HepG2 (cell line): ENCODE results near the gene ZFAND2A. TPM values are rescaled to one million over a fixed set of nuclear protein-coding genes. Genes with fewer than 3 reads are reported as not detected.

Source experiments
- ATAC-seq: fragments of 200-7000 bp; cut with Tn5 transposase; 3 replicates; pipeline ENCODE4 v1.9.1; 2020; ENCODE audit warnings: mild to moderate bottlenecking, moderate library complexity
- BruUV-seq: library from RNA; stranded (reverse); fragments of 400-500 nt; replicated peaks from 2 replicates; lab custom pipeline; 2021; lab: Mats Ljungman, UMichigan
- CTCF ChIA-PET: fragments of 300-600 bp; formaldehyde crosslinking; extraction: SDS; loops from one replicate; lab custom pipeline; 2021; ENCODE audit warnings: low total read pairs, inconsistent platforms, low intra/inter-chr PET ratio; lab: Yijun Ruan, JAX
- POLR2A ChIA-PET: fragments of 350-600 bp; sonication (Branson Sonifier 250); formaldehyde crosslinking; loops from one replicate; lab custom pipeline; 2020; ENCODE audit warnings: antibody characterized with exemption, inconsistent platforms; lab: Yijun Ruan, JAX
- DNase-seq: peaks from one replicate; pipeline ENCODE4 v3.0.0-alpha.2; 2015; ENCODE audit warnings: low spot score
- FAIRE-seq: peaks from 3 replicates; lab custom pipeline; 2011; peaks lifted over from hg19 to GRCh38; lab: Jason Lieb, UNC
- H2AFZ ChIP-seq: one replicate; pipeline ENCODE4 v1.6.1; 2011; ENCODE audit warnings: low read length, inconsistent platforms
- H3K27ac ChIP-seq: fragments of 300-600 bp; 3 replicates; pipeline ENCODE4 v1.8.0; 2011; ENCODE audit warnings: mixed run types, mild to moderate bottlenecking, mixed read lengths, low read length, inconsistent platforms; ENCODE audit not compliant: insufficient read depth; ENCODE audit errors: extremely low read length
- H3K27me3 ChIP-seq, 2 experiments: fragments of 200-600 bp in 1 of 2; 2 replicates in 1 of 2; 3 replicates in 1 of 2; pipeline versions ENCODE4 v1.6.0 to v1.8.0; 2011; ENCODE audit warnings: low read length in 2 of 2, mild to moderate bottlenecking in 2 of 2, moderate library complexity in 2 of 2, inconsistent platforms in 1 of 2; ENCODE audit not compliant: insufficient read depth in 2 of 2, control insufficient read depth in 1 of 2
- H3K36me3 ChIP-seq, 2 experiments: fragments of 200-600 bp in 1 of 2; replicated peaks in 1 of 2; 2 replicates in 1 of 2; 3 replicates in 1 of 2; pipeline versions ENCODE4 v1.5.1 to v1.8.0; 2011; ENCODE audit warnings: low read length in 2 of 2, inconsistent platforms in 1 of 2; ENCODE audit not compliant: insufficient read depth in 2 of 2, control insufficient read depth in 1 of 2
- H3K4me1 ChIP-seq: 2 replicates; pipeline ENCODE4 v1.5.1; 2012; ENCODE audit warnings: low read length, inconsistent platforms; ENCODE audit not compliant: insufficient read depth
- H3K4me2 ChIP-seq: 2 replicates; pipeline ENCODE4 v1.6.0; 2011; ENCODE audit warnings: low read depth, low read length, inconsistent platforms
- H3K4me3 ChIP-seq, 3 experiments: fragments of 200-600 bp in 1 of 3; sonication (generic), shearing (Covaris generic) in 1 of 3; replicated peaks in 1 of 3; 2 replicates each; pipeline ENCODE4 v1.5.1; 2011 to 2016; ENCODE audit warnings: low read length in 3 of 3, inconsistent platforms in 2 of 3, low read depth in 2 of 3, mild to moderate bottlenecking in 2 of 3, control low read depth in 1 of 3, mixed read lengths in 1 of 3; ENCODE audit not compliant: insufficient read depth in 1 of 3
- H3K79me2 ChIP-seq: one replicate; pipeline ENCODE4 v1.6.1; 2011; ENCODE audit warnings: low read length, inconsistent platforms; ENCODE audit not compliant: insufficient read depth
- H3K9ac ChIP-seq: 2 replicates; pipeline ENCODE4 v1.6.0; 2011; ENCODE audit warnings: mild to moderate bottlenecking, low read depth, low read length, inconsistent platforms; ENCODE audit not compliant: insufficient read depth
- H3K9me3 ChIP-seq: 2 replicates; pipeline ENCODE4 v1.5.1; 2012; ENCODE audit warnings: mild to moderate bottlenecking, low read length
- H4K20me1 ChIP-seq: 2 replicates; pipeline ENCODE4 v1.6.0; 2011; ENCODE audit warnings: inconsistent platforms, mild to moderate bottlenecking, low read length, moderate library complexity; ENCODE audit not compliant: insufficient read depth
- ARNT2 ChIP-seq: sonication (generic); formaldehyde crosslinking; IDR thresholded peaks from 2 replicates; pipeline ENCODE4 v1.8.0; 2022; ENCODE audit warnings: mild to moderate bottlenecking, low read depth, missing genetic modification reagents, moderate library complexity
- BORCS8-MEF2B ChIP-seq: sonication (generic); formaldehyde crosslinking; IDR thresholded peaks from 2 replicates; pipeline ENCODE4 v1.8.0; 2022; ENCODE audit warnings: mild to moderate bottlenecking, missing genetic modification reagents
- CCAR2 ChIP-seq: fragments of 200-400 bp; formaldehyde crosslinking; optimal IDR thresholded peaks from 2 replicates; pipeline ENCODE3; 2018; ENCODE audit warnings: low read depth, mild to moderate bottlenecking, low read length, moderate library complexity
- EED ChIP-seq: sonication (generic); formaldehyde crosslinking; IDR thresholded peaks from 2 replicates; pipeline ENCODE4 v1.5.0; 2020; ENCODE audit warnings: mild to moderate bottlenecking, missing genetic modification reagents
- ELF1 ChIP-seq: sonication (generic); formaldehyde crosslinking; IDR thresholded peaks from 2 replicates; pipeline ENCODE4 v1.4.0; 2020; ENCODE audit warnings: missing genetic modification reagents
- HMGA1 ChIP-seq: sonication (generic); formaldehyde crosslinking; conservative IDR thresholded peaks from 2 replicates; pipeline ENCODE4 v1.4.0; 2020; ENCODE audit warnings: missing genetic modification reagents
- KAT7 ChIP-seq: IDR thresholded peaks from 2 replicates; pipeline ENCODE4 v1.6.1; 2018; ENCODE audit warnings: borderline replicate concordance, missing compliant biosample characterization
- KLF12 ChIP-seq: sonication (generic); formaldehyde crosslinking; IDR thresholded peaks from 2 replicates; pipeline ENCODE4 v1.4.0; 2020; ENCODE audit warnings: missing genetic modification reagents, borderline replicate concordance
- MTA3 ChIP-seq: sonication (generic); formaldehyde crosslinking; IDR thresholded peaks from 2 replicates; pipeline ENCODE4 v1.4.0; 2020; ENCODE audit warnings: missing genetic modification reagents
- ZNF33A ChIP-seq: sonication (generic); formaldehyde crosslinking; IDR thresholded peaks from 2 replicates; pipeline ENCODE4 v1.5.1; 2020; ENCODE audit warnings: missing genetic modification reagents, mild to moderate bottlenecking, moderate library complexity, borderline replicate concordance
- ZNF33B ChIP-seq: sonication (generic); formaldehyde crosslinking; IDR thresholded peaks from 2 replicates; pipeline ENCODE4 v1.5.1; 2020; ENCODE audit warnings: mild to moderate bottlenecking, missing genetic modification reagents
- ZNF543 ChIP-seq: sonication (generic); formaldehyde crosslinking; IDR thresholded peaks from 2 replicates; pipeline ENCODE4 v1.4.0; 2020; ENCODE audit warnings: mild to moderate bottlenecking, missing genetic modification reagents
- WGBS: methylation state at CpG from one replicate; pipeline ENCODE4 v1.1.6; 2017; ENCODE audit warnings: low lambda C conversion rate; 5-methylcytosine and 5-hydroxymethylcytosine counted together
- in situ Hi-C: cut with HindIII; loops from 2 replicates; pipeline ENCODE4 v1.10.0; 2017; ENCODE audit warnings: low pct_unique_long_range_greater_than_20kb; ENCODE audit not compliant: extremely low pct_ligation_motif_present
- intact Hi-C: fragments of 100-400 bp; cut with micrococcal nuclease; formaldehyde crosslinking; loops from one replicate; pipeline ENCODE4 v1.10.0; 2022; ENCODE audit not compliant: unreplicated experiment
- polyA plus RNA-seq, 8 experiments: library from polyadenylated mRNA; depleted of rRNA in 3 of 8; stranded (reverse) in 7 of 8; unstranded in 1 of 8; fragments of >200 nt; fragmentation: Illumina TruSeq in 4 of 8; extraction: Trizol in 4 of 8; gene quantifications; 2 replicates each; pipeline versions ENCODE4 v1.2.1 to v1.2.3, GENCODE V29; 2011 to 2016; ENCODE audit warnings: low read depth in 4 of 8, missing spikeins in 1 of 8, mixed read lengths in 1 of 8; ENCODE audit not compliant: insufficient read depth in 1 of 8
- total RNA-seq, 5 experiments: library from RNA; depleted of rRNA; stranded (reverse); fragments of >200 nt; fragmentation: Illumina TruSeq; extraction: Trizol; gene quantifications; 2 replicates each; pipeline ENCODE4 v1.2.3, GENCODE V29; 2016; ENCODE audit warnings: low read depth in 1 of 5
- TF ChIP-seq, protein P1 (sequence below): sonication (generic); formaldehyde crosslinking; IDR thresholded peaks from 2 replicates; pipeline ENCODE4 v1.5.0; 2020; ENCODE audit warnings: missing genetic modification reagents, mild to moderate bottlenecking, borderline replicate concordance
- TF ChIP-seq, protein P2 (sequence below): sonication (generic); formaldehyde crosslinking; conservative IDR thresholded peaks from 2 replicates; pipeline ENCODE4 v1.8.1; 2023; ENCODE audit warnings: missing genetic modification reagents
- TF ChIP-seq, protein P3 (sequence below): sonication (generic); formaldehyde crosslinking; IDR thresholded peaks from 2 replicates; pipeline ENCODE4 v1.4.0; 2020; ENCODE audit warnings: mild to moderate bottlenecking, missing genetic modification reagents
- TF ChIP-seq, protein P4 (sequence below): sonication (generic); formaldehyde crosslinking; IDR thresholded peaks from 2 replicates; pipeline ENCODE4 v1.8.1; 2023; ENCODE audit warnings: mild to moderate bottlenecking, moderate library complexity, missing genetic modification reagents
- TF ChIP-seq, protein P5 (sequence below): IDR thresholded peaks from 2 replicates; pipeline ENCODE4 v1.6.1; 2016; ENCODE audit warnings: mild to moderate bottlenecking, missing biosample characterization, missing genetic modification reagents

ZFAND2A gene
- total and polyA plus RNA-seq, 2 of the 13 experiments (the other 11 are each of a cell fraction or from before 2014, with no cell fraction given), result 140 to 153 TPM

DNA sequence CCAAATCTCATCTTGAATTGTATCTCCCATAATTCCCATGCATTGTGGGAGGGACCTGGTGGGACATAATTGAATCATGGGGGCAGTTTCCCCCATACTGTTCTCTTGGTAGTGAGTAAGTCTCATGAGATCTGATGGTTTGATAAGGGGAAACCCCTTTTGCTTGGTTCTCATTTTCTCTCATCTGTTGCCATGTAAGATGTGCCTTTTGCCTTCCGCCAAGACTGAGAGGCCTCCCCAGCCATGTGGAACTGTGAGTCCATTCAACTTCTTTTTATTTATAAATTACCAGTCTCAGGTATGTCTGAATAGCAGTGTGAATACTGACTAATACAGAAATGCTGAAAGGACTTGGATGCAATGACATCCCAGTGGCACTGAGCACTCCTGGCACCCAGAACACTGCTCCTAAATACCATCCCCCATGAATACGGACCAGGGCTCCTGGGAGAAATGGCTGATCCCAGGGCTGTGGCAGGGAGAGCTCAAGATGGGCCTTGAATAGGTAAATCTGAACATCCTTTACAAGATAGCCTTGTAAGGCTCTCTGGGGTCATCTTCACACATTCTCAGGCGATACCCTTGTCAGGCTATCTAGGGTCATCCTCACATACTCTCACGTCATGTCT, 19.4 kb downstream of the ZFAND2A start:
- DNase-seq (no peak), FAIRE-seq (no peak), ATAC-seq (no peak)
- TF ChIP-seq, protein P1, sequence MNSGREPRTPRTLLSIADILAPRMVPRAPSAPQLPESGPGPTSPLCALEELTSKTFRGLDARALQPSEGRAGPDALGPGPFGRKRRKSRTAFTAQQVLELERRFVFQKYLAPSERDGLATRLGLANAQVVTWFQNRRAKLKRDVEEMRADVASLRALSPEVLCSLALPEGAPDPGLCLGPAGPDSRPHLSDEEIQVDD, result no peak
- TF ChIP-seq BORCS8-MEF2B (CRISPR knock-in tag), result no peak
- TF ChIP-seq, protein P2, sequence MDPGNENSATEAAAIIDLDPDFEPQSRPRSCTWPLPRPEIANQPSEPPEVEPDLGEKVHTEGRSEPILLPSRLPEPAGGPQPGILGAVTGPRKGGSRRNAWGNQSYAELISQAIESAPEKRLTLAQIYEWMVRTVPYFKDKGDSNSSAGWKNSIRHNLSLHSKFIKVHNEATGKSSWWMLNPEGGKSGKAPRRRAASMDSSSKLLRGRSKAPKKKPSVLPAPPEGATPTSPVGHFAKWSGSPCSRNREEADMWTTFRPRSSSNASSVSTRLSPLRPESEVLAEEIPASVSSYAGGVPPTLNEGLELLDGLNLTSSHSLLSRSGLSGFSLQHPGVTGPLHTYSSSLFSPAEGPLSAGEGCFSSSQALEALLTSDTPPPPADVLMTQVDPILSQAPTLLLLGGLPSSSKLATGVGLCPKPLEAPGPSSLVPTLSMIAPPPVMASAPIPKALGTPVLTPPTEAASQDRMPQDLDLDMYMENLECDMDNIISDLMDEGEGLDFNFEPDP, result no peak
- TF ChIP-seq ZNF33A, result no peak
- TF ChIP-seq, protein P3, sequence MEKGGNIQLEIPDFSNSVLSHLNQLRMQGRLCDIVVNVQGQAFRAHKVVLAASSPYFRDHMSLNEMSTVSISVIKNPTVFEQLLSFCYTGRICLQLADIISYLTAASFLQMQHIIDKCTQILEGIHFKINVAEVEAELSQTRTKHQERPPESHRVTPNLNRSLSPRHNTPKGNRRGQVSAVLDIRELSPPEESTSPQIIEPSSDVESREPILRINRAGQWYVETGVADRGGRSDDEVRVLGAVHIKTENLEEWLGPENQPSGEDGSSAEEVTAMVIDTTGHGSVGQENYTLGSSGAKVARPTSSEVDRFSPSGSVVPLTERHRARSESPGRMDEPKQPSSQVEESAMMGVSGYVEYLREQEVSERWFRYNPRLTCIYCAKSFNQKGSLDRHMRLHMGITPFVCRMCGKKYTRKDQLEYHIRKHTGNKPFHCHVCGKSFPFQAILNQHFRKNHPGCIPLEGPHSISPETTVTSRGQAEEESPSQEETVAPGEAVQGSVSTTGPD (CRISPR knock-in tag), result no peak
- TF ChIP-seq CCAR2, result no peak
- no peak for TF ChIP-seq KLF12 (CRISPR knock-in tag)
- TF ChIP-seq, protein P4, sequence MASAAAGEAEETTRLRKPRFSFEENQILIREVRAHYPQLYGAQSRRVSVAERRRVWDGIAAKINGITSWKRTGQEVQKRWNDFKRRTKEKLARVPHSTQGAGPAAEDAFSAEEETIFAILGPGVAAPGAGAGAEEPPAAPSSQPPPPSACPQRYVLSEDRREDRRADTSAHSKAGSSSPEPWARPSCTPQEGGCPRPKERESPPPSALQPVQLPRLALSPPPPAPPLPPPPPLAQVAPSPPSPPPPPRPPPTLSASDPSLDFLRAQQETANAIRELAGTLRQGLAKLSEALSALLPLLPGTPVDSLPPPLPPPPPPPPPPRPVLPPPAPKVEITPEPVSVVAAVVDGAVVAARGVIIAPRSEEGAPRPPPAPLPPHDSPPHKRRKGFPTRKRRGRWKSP, result no peak
- no peak for TF ChIP-seq ZNF33B (CRISPR knock-in tag)
- no peak for TF ChIP-seq ARNT2 (CRISPR knock-in tag)
- no peak for TF ChIP-seq ELF1
- TF ChIP-seq, protein P5, sequence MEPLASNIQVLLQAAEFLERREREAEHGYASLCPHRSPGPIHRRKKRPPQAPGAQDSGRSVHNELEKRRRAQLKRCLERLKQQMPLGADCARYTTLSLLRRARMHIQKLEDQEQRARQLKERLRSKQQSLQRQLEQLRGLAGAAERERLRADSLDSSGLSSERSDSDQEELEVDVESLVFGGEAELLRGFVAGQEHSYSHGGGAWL (CRISPR knock-in tag), result no peak
- TF ChIP-seq KAT7 (CRISPR knock-in tag), result no peak
- TF ChIP-seq ZNF543, result no peak
- TF ChIP-seq HMGA1 (CRISPR knock-in tag), result no peak
- TF ChIP-seq EED (CRISPR knock-in tag), result no peak
- no peak for TF ChIP-seq MTA3 (CRISPR knock-in tag)
- Histone ChIP-seq H3K4me2 (no peak overlapping the region), H3K9ac (no peak overlapping the region), H3K4me1 (peaks cover 25% of the 10 kb centered on the region), H3K27ac (no peak overlapping the region), H3K27me3 (no peaks in the 10 kb centered on the region), H3K4me3 (no peak overlapping the region), H3K36me3 (no peaks in the 10 kb centered on the region), H4K20me1 (no peaks in the 10 kb centered on the region), H3K79me2 (peaks cover 12% of the 10 kb centered on the region), H2AFZ (no peak overlapping the region), H3K9me3 (no peaks in the 10 kb centered on the region)
- intact Hi-C loops, result no loop called here
- ChIA-PET POLR2A (no interaction called here), CTCF (no interaction called here)
- no TSS peak for BruUV-seq
- 100% methylated on average over 3 of the region's 4 CpGs for WGBS
- in situ Hi-C loops, result no loop called here
